ENCODE results near the gene GPATCH2.

GPATCH2 gene

GRCh38 chr1:217506878-217507277 lies 124.0 kb downstream of the GPATCH2 start:
- no peaks in the 10 kb centered on the region for H3K9me3 ChIP-seq
- H3K4me3 ChIP-seq (ENCODE audit: low read depth in 1 of 2, low read length in 1 of 2), result no peak overlapping the region
- no peaks in the 10 kb centered on the region for H3K4me1 ChIP-seq (ENCODE audit: control insufficient read depth in 1 of 2, insufficient read depth in 1 of 2, low read depth in 1 of 2, low read length in 1 of 2)
- no peak overlapping the region for H3K27ac ChIP-seq
- H3K27me3 ChIP-seq, result no peaks in the 10 kb centered on the region
- no peak for TF ChIP-seq CTCF (IDR thresholded peaks at IDR 0.05)
- H3K36me3 ChIP-seq, result no peaks in the 10 kb centered on the region

DNA sequence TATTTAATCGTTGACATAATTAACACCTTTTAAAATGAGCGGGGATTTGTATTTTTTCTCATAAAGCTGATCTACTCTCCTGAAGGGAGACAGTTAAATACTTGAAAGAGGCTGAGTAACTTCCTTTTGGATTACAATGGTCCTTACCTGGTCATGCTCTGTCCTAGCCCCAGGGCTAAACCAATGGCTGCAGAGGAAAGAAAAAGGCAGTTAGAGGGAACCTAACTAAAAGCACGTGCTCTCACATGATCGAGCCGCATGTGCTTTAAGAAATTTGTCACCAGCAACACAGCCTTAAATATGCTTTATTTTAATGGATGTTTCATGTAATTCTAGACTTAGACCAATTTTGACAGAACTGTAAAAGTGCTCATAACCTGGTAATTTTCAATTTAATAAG lies 132.7 kb downstream of the GPATCH2 start:
- no peaks in the 10 kb centered on the region for H3K9me3 ChIP-seq
- H3K4me3 ChIP-seq (ENCODE audit: low read depth in 1 of 2, low read length in 1 of 2), result no peak overlapping the region
- no peaks in the 10 kb centered on the region for H3K27me3 ChIP-seq
- no peak for TF ChIP-seq CTCF (IDR thresholded peaks at IDR 0.05)
- H3K36me3 ChIP-seq, result no peaks in the 10 kb centered on the region
- H3K27ac ChIP-seq, result no peak overlapping the region
- no peaks in the 10 kb centered on the region for H3K4me1 ChIP-seq (ENCODE audit: control insufficient read depth in 1 of 2, insufficient read depth in 1 of 2, low read depth in 1 of 2, low read length in 1 of 2)

DNA sequence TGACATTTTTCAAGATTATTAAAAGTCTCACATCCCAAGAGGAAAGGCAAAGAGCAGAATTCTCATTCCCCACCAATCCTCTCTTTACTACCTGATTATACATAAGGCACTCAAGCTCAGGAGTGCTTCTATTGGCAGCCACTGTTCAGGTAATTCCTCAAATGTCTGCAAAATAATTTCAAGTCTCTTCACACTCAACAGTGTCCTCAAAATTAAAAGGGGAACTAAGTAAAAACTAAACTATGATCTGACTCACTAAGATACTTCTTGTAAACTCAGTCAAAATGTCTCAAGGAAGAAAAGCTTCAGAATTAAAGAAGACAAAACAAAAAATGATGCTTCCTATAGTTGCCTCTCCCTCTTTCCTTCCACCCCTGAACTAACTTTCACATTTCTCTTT lies 135.6 kb downstream of the GPATCH2 start:
- Histone ChIP-seq H3K27me3 (no peaks in the 10 kb centered on the region), H3K36me3 (no peaks in the 10 kb centered on the region), H3K4me3 (ENCODE audit: low read depth in 1 of 2, low read length in 1 of 2) (no peak overlapping the region), H3K9me3 (no peaks in the 10 kb centered on the region), H3K27ac (no peak overlapping the region), H3K4me1 (ENCODE audit: control insufficient read depth in 1 of 2, insufficient read depth in 1 of 2, low read depth in 1 of 2, low read length in 1 of 2) (no peaks in the 10 kb centered on the region)
- TF ChIP-seq CTCF (IDR thresholded peaks at IDR 0.05), result no peak

DNA sequence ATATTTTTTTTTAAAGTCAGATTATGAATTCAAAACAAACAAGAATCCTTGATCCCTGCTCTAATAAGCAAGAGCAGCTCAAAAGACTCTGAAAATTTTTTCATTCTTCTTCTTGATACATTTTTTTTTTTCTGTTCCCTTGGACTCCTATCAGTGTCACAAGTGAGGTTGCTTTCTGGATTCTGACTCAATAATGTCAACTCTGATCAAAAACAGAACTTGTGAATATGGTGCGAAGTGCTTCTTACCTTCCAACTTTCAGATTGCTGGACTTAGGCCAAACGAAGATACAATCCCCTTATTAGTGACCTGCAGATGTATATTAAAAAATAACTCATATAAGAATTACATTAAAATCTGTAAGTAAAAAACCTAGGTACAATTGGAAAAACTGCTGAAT lies 136.1 kb downstream of the GPATCH2 start:
- no peaks in the 10 kb centered on the region for H3K9me3 ChIP-seq
- no peaks in the 10 kb centered on the region for H3K27me3 ChIP-seq
- no peaks in the 10 kb centered on the region for H3K4me1 ChIP-seq (ENCODE audit: control insufficient read depth in 1 of 2, insufficient read depth in 1 of 2, low read depth in 1 of 2, low read length in 1 of 2)
- no peak overlapping the region for H3K27ac ChIP-seq
- H3K36me3 ChIP-seq, result no peaks in the 10 kb centered on the region
- no peak overlapping the region for H3K4me3 ChIP-seq (ENCODE audit: low read depth in 1 of 2, low read length in 1 of 2)
- no peak for TF ChIP-seq CTCF (IDR thresholded peaks at IDR 0.05)

DNA sequence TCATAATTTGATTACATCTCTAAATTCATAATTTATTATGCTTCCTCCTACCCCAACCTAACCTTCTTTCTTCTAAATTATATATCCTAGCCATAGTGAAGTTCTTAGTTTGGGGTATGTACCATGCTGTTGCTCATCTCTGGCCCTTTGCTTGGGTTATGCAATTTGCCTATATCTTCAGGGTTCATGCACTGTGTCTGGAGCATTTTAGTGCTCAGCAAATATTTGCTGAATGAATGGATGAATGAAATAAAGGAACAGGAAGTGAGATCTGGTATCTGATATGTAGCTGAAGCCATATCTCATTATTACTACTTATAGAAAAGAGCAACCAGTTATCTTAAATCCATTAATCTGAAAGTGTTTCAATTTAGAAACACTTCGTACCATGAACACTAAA lies 137.6 kb downstream of the GPATCH2 start:
- no peaks in the 10 kb centered on the region for H3K9me3 ChIP-seq
- H3K36me3 ChIP-seq, result no peaks in the 10 kb centered on the region
- H3K27ac ChIP-seq, result no peak overlapping the region
- H3K27me3 ChIP-seq, result no peaks in the 10 kb centered on the region
- H3K4me1 ChIP-seq (ENCODE audit: control insufficient read depth in 1 of 2, insufficient read depth in 1 of 2, low read depth in 1 of 2, low read length in 1 of 2), result no peaks in the 10 kb centered on the region
- no peak for TF ChIP-seq CTCF (IDR thresholded peaks at IDR 0.05)
- no peak overlapping the region for H3K4me3 ChIP-seq (ENCODE audit: low read depth in 1 of 2, low read length in 1 of 2)

DNA sequence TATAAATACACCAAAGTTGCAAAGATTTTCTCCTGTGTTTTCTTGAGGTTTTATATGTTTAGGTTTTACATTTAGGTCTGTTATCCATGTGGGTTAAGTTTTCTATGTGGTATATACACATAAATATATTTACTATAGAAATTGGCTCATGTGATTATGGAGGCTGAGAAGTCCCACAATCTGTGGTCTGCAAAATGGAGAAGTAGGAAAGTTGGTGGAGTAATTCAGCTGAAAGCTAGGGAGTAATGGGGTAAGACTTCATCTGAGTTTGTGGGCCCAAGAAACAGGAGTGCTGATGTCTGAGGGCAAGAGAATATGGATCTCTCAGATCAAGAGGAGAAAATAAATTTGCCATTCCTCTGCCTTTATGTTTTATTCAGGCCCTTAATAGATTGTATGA lies 146.0 kb downstream of the GPATCH2 start:
- no peak overlapping the region for H3K4me3 ChIP-seq (ENCODE audit: low read depth in 1 of 2, low read length in 1 of 2)
- no peaks in the 10 kb centered on the region for H3K9me3 ChIP-seq
- H3K27me3 ChIP-seq, result no peaks in the 10 kb centered on the region
- H3K36me3 ChIP-seq, result no peaks in the 10 kb centered on the region
- no peak for TF ChIP-seq CTCF (IDR thresholded peaks at IDR 0.05)
- no peaks in the 10 kb centered on the region for H3K4me1 ChIP-seq (ENCODE audit: control insufficient read depth in 1 of 2, insufficient read depth in 1 of 2, low read depth in 1 of 2, low read length in 1 of 2)
- no peak overlapping the region for H3K27ac ChIP-seq
